HL-60 (cell line): ENCODE data around the gene GGACT.

ENCODE experiments used
- CTCF ChIP-seq: IDR thresholded peaks from one replicate; pipeline ENCODE4 v1.5.1; 2011; ENCODE audit warnings: low read length, control low read depth, inconsistent platforms; ENCODE audit not compliant: insufficient read depth
- GABPA ChIP-seq: IDR thresholded peaks from 2 replicates; pipeline ENCODE4 v1.6.1; 2012; ENCODE audit warnings: low read depth
- POLR2AphosphoS5 ChIP-seq: IDR thresholded peaks from 2 replicates; pipeline ENCODE4 v1.6.1; 2012; ENCODE audit warnings: low read depth
- REST ChIP-seq: IDR thresholded peaks from 2 replicates; pipeline ENCODE4 v1.6.1; 2012; ENCODE audit warnings: low read depth; ENCODE audit not compliant: insufficient replicate concordance
- SPI1 ChIP-seq: IDR thresholded peaks from 2 replicates; pipeline ENCODE4 v1.6.1; 2012; ENCODE audit warnings: low read depth, mild to moderate bottlenecking, borderline replicate concordance

DNA sequence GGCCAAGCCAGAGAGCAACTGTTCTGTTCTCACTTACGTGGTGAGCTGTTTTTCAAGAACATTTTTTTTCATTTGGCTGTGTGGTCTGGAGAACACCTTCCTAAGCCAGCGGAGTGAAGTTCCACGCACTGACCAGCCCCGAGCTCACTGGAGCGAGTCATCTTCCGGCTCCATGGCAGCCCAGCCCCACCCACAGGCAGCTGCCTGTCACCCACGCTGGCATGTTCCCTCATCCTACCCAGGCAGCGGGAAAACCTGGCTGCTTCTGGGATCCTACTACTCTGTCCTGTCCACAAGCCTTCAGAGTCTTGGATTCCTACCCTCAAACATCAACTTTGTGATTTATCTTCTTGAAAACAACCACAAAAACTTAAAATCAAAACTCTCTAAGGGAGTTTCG is 76.2 kb downstream of the GGACT start:
- TF ChIP-seq CTCF (no peak), REST (no peak), POLR2AphosphoS5 (no peak), GABPA (no peak), SPI1 (no peak)
